Measurements from ENCODE around the gene GABRR3.

Gene GABRR3

DNA sequence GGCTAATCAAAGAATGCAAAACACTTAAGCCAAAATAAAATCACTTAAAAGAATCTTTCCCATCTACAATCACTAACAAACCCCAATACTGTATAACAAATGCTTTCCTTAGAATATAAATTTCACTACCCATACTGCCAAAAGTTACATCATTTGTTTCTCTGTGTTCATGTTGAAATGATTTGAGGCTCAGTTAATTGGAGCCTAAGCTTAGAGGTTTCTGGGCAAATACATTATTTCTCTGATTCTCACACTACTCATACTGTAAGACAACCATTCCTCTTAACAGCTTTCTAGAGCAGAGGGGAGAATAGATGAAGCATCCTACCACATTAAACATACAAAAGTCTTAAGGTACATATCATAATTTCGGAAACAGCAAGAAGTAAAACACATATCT lies 65.0 kb downstream of the GABRR3 start:
- no peak for DNase-seq (ENCODE audit: low read depth)
- TF ChIP-seq, protein P1, sequence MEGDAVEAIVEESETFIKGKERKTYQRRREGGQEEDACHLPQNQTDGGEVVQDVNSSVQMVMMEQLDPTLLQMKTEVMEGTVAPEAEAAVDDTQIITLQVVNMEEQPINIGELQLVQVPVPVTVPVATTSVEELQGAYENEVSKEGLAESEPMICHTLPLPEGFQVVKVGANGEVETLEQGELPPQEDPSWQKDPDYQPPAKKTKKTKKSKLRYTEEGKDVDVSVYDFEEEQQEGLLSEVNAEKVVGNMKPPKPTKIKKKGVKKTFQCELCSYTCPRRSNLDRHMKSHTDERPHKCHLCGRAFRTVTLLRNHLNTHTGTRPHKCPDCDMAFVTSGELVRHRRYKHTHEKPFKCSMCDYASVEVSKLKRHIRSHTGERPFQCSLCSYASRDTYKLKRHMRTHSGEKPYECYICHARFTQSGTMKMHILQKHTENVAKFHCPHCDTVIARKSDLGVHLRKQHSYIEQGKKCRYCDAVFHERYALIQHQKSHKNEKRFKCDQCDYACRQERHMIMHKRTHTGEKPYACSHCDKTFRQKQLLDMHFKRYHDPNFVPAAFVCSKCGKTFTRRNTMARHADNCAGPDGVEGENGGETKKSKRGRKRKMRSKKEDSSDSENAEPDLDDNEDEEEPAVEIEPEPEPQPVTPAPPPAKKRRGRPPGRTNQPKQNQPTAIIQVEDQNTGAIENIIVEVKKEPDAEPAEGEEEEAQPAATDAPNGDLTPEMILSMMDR (conservative IDR thresholded peaks at IDR 0.05; ENCODE audit: low read depth, low read length) = no peak
- H3K4me3 ChIP-seq (ENCODE audit: low read depth, low read length) = no peak overlapping the region

DNA sequence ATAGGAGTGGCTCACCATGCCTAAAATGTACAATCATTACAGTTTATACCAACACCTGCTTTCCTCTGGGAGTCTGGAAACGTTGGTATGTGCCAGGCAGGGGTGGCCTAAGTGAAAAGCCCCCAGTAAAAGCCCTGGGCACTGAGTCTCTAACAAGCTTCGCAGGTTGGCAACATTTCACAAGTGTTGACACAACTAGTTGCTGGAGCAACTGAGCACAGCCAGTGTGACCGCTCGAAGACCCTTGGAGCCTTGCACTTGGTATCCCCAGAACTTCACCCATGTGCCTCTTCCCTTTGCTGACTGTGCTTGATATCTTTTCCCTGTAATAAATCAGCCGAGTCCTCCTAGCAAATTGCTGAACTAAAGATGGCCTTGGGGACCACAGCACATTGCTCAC lies 65.6 kb downstream of the GABRR3 start:
- no peak overlapping the region for H3K4me3 ChIP-seq (ENCODE audit: low read depth, low read length)
- TF ChIP-seq, protein P1 (conservative IDR thresholded peaks at IDR 0.05; ENCODE audit: low read depth, low read length) = no peak
- DNase-seq (ENCODE audit: low read depth) = no peak

DNA sequence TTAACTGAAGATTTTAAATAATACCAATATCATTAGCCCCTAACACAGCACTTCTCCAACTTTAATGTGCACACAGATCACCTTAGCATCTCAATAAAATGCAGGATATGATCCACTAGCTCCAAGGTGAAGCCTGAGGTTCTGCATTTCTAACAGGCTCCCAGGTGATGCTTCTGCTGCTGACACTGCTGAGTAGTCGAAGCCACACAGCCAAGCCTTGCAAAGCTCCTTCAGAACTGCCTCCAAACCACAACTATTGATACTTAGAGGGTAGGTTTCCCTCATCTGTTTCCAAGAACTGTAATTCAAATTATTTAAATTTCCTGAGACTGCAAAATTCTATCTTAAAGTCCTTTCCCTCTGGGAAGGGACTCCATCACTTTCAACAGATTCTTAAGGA lies 66.7 kb downstream of the GABRR3 start:
- TF ChIP-seq, protein P1 (conservative IDR thresholded peaks at IDR 0.05; ENCODE audit: low read depth, low read length) = no peak
- H3K4me3 ChIP-seq (ENCODE audit: low read depth, low read length) = no peak overlapping the region
- DNase-seq (ENCODE audit: low read depth) = no peak

DNA sequence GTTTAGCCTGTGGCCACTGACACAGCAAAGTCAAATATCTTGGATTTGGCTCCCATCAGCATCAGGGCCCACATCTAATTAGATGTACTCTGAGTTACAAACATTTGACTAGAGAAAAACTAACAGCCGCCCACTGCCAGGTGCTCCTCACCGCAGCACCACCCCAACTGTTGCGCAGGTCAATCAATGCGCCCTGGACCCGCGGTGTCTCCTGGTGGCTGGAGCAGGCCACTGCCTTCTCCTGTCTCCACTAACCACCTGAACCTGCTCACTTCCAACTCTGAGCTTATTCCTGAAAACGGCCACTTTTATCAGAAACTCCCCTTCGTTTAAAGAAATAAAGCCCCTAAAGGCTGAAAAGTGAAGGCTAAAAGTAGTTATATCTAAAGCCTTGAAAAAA lies 67.1 kb downstream of the GABRR3 start:
- H3K4me3 ChIP-seq (ENCODE audit: low read depth, low read length) = no peak overlapping the region
- DNase-seq (ENCODE audit: low read depth) = no peak
- TF ChIP-seq, protein P1 (conservative IDR thresholded peaks at IDR 0.05; ENCODE audit: low read depth, low read length) = peak; percentile 30

DNA sequence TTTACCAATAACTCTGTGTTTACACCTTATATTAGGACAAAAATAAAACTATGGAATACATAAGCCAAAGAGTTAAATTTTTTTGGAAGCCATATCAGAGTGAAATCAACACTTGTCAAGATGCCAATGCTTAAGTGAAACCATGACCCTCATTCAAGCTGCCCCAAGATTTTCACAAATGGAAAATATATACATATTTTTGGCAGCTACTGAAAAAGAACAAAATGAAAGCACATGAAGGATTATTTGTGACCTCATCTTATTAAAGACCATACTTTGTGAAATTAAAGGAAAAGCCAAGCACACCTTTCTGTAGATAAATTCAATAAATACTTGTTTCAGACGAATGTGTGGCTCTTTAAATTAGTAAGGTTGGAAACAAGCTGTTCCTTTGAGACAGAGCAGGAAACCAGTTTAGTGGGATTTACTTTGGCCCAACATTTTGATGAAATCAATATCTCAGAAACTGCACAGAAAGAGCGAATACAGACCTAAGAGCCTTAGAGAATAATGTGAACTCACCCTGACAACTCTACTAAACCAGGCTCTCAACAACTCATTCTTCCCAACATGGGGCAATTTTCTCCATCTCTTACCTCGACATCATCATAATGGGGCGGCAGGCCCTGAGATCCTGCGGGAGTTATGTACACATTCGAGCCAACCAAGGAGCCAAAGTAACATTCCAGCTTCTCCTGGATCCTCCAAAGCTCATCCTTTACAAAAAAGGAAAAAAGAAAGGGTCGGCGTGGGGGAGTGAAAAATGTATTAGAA lies 73.9 kb downstream of the GABRR3 start:
- no peak for DNase-seq (ENCODE audit: low read depth)
- no peak overlapping the region for H3K4me3 ChIP-seq (ENCODE audit: low read depth, low read length)
- TF ChIP-seq, protein P1 (conservative IDR thresholded peaks at IDR 0.05; ENCODE audit: low read depth, low read length) = no peak

DNA sequence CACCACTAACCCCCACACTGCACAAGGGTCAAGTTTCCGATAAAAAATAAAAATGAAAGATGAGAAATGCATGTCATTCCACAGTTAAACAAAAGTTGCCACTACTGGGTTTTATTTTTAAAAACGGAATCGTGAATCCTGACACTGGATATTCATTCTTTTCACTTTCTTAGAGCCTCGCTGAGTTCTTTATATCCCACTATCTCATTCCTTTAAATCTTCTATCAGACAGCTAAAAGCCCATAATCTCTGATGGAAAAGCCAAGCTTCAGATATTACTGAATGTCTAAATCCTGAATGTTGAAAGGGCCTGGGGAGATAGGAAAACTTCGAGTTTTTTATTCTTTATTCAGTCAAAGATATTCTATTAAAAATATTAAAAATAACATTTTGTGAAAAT lies 74.6 kb downstream of the GABRR3 start:
- no peak for DNase-seq (ENCODE audit: low read depth)
- H3K4me3 ChIP-seq (ENCODE audit: low read depth, low read length) = no peak overlapping the region
- TF ChIP-seq, protein P1 (conservative IDR thresholded peaks at IDR 0.05; ENCODE audit: low read depth, low read length) = no peak

DNA sequence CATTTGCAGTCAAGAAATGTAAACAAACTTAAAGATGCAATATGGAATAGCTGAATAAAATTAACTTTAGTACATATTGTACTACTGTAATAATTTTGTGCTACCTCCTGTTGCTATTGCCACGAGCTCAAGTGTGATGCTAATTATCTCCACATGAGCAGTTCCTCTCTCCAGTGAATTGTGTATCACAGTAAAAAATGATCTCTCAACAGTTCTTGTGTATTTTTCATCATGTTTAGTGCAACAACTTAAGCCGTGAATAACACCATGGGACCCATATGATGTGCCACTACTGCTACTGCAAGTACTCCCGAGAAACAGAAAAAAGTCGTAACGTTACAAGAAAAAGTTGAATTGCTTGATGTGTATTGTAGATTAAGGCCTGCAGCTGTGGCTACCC lies 75.2 kb downstream of the GABRR3 start:
- no peak overlapping the region for H3K4me3 ChIP-seq (ENCODE audit: low read depth, low read length)
- DNase-seq (ENCODE audit: low read depth) = no peak
- TF ChIP-seq, protein P1 (conservative IDR thresholded peaks at IDR 0.05; ENCODE audit: low read depth, low read length) = no peak

Measured in choroid plexus epithelial cell (primary cell).